Activated CD8-positive, alpha-beta memory T cell treated with anti-CD3 and anti-CD28 coated beads, Interleukin-2, amount 50 U/mL, for 4 hours (primary cell): ENCODE measurements around the gene SLC7A5.
"Not testable (repeated sequence)": the region's sequence is repeated elsewhere in the genome, so short reads cannot be mapped to it uniquely, and the experiment has no call there.

Source experiments
- DNase-seq: peaks from one replicate; pipeline ENCODE4 v3.0.0-alpha.2; 2020

The SLC7A5 gene

DNA sequence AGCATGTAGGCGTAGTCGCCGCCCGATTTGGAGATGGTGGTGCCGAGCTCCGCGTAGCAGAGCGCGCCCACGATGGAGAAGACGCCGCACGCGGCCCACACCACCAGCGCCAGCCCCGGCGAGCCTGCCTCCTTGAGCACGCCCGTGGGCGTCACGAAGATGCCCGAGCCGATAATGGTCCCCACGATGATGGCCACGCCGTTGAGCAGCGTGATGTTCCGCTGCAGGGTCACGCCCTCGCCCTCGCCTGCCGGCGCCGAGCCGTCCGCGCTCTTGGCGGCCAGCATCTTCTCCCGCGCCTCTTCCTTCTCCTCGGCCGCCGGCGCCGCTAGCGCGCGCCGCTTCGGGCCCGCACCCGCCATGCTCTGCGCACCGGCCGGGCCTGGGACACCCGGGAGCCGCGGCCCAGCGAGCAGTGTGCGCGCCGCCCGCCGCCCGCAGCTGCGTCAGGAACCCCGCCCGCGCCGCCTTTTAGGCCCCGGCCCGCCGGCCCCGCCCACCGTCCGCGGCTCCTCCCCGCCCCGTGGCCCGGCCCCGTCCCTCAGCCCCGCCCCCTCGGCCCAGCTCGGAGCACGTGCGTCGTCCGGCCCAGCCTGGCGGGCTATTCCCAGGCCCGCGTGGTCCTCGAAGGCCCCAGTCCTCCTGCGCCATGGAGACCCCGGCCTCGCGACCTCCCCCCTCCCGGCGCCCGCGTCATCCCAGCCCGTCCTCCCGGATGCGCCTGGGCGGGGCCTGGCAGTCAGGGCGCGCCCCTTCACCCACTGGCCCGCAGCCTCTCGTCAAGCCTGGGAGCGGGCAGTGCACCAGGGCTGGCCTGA, at the start of gene SLC7A5:
SLC7A5 (minus strand) TSS at position 447 of the 818 bp plus-strand sequence; CDS start at position 362, 85 bp downstream.
- DNase-seq, result peak; percentile 92

DNA sequence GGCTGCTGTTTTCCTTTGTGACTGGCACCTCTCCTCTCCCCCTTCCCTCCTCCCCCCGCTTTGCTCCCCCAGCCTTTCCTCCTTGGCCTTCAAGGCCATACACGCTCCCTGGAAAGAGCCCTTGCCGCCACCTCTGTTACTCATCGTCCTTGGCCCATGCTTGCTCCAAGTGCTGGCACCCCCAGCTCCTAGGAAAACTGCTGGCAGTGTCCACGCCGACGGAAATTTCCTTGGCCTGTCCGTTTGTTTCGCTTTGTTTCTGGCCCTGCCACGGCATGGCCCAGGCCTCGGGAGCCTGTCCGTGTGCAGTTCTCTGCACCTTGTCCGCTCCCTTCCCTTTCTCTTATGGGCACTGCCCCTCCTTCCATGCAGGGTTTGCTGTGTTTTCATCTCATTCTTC, 49.0 kb upstream of the SLC7A5 start:
- DNase-seq, result no peak

GRCh38 chr16:87917503-87917902, 48.2 kb upstream of the SLC7A5 start:
- no peak for DNase-seq

DNA sequence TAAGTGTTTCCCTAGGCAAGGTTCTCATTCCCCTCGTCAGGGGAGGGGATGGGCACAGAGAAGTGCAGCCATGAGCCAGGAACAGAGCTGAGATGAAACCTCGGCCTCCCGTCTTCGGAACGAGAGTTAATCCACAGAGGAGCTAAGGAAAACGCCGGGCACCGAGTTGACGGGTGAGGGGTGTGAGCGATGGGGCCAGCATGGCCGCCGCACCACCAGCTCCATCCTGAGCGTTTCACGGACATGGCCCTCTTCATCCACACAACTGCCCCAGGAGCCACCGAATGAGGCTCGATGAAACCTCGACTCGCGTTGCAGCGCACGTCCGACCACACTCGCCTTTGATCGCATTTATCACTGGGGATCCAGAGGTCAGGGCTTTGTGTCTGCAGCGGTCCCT, 45.5 kb upstream of the SLC7A5 start:
- DNase-seq, result no peak

DNA sequence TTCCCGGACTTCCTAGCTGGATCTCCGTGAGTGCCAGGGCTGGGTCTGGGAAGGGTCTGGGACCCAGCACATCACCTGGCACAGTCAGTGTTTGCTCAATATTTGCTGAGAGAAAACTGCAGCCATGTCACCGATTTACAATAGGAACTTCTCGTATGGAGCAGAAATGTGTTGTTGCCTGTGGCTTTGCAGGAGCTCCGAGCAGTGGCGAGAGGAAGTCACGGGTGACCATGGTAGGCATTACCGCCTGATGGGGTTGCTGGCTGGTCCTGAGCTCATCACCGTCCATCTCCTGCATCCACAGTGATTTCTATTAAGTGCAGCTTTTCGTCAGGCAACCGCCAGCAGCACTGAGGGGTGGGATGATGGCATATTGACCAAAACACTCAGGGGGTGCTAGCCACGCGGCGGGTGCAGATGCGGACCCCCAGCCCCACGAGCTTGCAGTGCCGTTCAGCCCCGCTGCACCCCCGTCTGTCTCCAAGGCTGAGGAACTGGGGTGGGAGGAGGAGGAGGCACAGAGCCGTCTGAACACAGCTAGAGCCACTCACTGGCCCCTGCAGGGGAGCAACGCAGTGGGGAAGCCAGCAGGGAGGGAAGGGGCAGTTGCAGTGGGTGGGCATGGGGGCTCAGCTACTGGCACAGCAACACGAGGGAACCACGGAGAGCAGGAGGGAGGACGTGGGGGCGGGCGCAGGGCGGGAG, 44.9 kb upstream of the SLC7A5 start:
- DNase-seq, result not testable (repeated sequence)

- not testable (repeated sequence) for DNase-seq
Observed at GRCh38 chr16:87912691-87913090, 43.4 kb upstream of the SLC7A5 start.

GRCh38 chr16:87911106-87911763, 41.9 kb upstream of the SLC7A5 start:
- not testable (repeated sequence) for DNase-seq

DNA sequence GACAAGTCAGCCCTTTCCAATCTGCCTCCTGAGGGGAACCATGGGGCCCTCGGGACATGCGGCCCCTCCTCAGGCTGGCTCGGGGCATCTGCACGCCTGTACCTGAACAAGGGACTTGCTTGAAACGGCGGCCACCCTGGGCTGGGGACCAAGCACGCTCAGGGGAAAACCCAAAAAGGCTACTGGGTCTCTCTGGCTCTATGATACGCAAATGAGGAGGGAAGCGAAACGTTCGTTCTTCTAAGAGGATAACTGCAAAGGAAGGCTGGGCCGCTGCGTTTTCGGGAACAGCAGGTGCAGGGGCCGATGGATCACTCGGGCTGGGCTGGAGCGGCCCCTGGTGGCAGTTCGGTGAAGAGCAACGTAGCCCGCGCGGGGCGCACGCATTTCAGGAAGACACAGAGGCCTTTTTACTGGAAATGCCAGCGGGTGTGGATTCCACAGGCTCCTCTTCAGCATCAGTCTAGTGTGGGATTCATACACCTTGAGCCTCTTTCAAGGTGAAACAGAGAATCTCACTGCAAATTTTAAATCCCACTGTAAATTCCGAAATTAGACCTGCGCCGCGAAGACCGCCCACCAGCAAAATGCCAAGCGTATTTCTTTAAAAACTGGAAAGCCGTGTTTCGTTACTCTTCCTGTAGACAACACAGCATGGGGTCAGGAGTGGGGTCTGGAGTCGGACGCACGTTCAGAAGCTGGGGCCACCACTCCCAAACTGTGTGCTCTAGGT, 40.1 kb upstream of the SLC7A5 start:
- DNase-seq, result peak; percentile 87

GRCh38 chr16:87908101-87908500, 38.8 kb upstream of the SLC7A5 start:
- not testable (repeated sequence) for DNase-seq

GRCh38 chr16:87905521-87905920, 36.2 kb upstream of the SLC7A5 start:
- not testable (repeated sequence) for DNase-seq

DNA sequence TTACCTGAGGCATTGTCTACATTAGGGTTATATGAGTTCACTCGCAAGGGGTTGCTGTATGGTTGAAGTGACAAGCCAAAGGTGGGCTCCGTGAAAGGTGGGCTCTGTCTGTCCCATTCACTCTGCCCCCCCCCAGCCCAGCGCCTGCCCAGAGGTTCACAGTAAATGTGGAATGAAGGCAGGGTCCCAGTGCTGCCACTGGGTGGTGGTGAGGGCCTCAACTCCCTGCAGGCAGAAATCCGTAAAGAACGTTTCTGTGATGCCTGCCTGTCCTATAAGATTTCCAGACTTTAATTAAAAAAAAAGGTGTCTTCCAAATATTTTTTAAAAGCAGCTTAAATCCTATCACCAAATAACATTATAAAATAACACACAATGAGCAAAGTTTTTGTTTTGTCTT, 35.7 kb upstream of the SLC7A5 start:
- not testable (repeated sequence) for DNase-seq

- not testable (repeated sequence) for DNase-seq
Observed at GRCh38 chr16:87900489-87900888, 31.2 kb upstream of the SLC7A5 start.

DNA sequence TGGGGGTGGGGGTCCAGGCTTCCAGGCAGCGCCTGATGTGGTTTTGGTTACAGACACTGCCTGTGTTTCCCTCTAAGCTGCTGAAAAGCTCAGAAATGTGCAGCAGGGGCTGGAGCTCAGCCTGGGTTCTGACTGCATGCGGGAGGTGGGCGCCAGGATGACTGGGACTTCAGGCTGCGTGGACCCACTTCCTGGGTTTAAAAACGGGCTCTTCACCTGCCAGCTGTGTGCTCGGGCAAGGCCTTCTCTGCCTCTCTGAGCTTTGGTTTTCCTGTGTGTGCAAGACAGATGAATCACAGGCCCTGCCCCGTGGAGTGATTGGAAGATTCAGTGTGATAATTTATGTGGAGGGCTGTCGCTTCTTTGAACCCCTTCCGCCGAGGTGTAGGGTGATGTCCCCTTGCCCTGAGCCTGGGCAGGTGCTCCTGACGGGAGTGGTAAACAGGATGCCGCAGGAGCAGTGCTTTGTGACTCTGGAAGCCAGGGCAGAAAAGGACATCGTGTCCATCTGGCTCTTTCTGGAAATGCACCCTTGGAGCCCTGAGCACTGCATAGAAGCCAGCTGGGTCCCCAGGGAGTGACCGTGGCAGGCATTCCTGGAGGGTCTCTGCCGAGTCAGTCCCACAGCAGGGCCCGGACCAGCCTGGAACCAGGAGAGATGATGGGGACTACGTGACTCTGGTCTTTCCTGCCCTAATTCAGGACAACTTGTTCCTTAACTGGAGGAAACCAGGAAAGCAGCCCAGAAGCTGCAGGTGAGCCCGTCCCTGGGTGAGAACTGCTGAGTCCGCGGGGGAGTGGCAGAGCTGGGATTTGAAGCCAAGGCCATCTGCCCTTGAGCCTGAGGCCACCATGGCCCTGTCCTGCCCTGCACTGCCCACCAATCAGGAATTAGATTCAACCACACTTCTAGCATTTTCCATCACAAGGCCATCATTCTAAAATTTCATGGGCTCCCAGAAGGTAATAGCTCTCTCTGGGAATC, 28.5 kb upstream of the SLC7A5 start:
- DNase-seq, result peak; percentile 62

- DNase-seq, result not testable (repeated sequence)
Observed at GRCh38 chr16:87896924-87897520, 27.7 kb upstream of the SLC7A5 start.

GRCh38 chr16:87896176-87896890, 27.0 kb upstream of the SLC7A5 start:
- DNase-seq, result not testable (repeated sequence)

DNA sequence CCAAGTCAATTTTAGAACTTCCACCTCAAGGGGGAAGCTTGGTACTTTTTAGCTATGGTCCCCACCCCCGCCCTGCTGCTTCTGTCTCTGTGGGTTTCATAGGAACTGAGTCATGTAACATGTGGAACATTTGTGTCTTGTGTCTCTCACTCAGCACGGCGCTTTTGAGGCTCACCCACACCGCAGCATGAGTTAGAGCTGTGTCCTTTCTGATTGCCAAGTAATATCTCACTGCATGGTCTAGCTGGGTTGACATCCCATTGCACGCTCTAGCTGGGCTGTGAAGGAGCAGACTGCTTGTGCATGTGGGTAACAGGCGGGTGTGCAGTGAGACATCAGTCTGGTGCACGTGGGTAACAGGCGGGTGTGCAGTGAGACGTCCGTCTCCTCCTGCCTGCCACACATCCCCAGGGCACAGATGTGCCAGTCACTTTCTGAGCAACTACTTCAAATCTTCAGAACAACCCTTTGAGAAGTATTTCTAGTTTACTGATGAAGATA, 26.4 kb upstream of the SLC7A5 start:
- DNase-seq, result peak; percentile 80

GRCh38 chr16:87894005-87894404, 24.7 kb upstream of the SLC7A5 start:
- DNase-seq, result not testable (repeated sequence)

- no peak for DNase-seq
Observed at GRCh38 chr16:87891764-87892163, 22.5 kb upstream of the SLC7A5 start.

- DNase-seq, result peak; percentile 44
Observed at GRCh38 chr16:87889762-87890161, 20.5 kb upstream of the SLC7A5 start.

GRCh38 chr16:87888346-87888745, 19.0 kb upstream of the SLC7A5 start:
- DNase-seq, result not testable (repeated sequence)
